Natural killer cell (primary cell): Measurements from ENCODE around the gene SLC22A17. TPM values are rescaled to one million over a fixed set of nuclear protein-coding genes. Genes with fewer than 3 reads are reported as not detected.
A peak's percentile ranks its signal among the peaks of the same experiment; 100 is the strongest.

ENCODE experiments used
- ATAC-seq, 3 donors: fragments of 150-1000 bp in 2 of 3; fragments of 200-7000 bp in 1 of 3; cut with Tn5 transposase; 1 replicate in 1 of 3; 2 replicates in 2 of 3; pipeline ENCODE4 v1.10.0; 2021; ENCODE audit warnings: mild to moderate bottlenecking in 2 of 3, moderate library complexity in 2 of 3
- DNase-seq, 2 donors: peaks; one replicate each; pipeline versions ENCODE4 v3.0.0 to v3.0.0-alpha.2; 2013 to 2021; ENCODE audit warnings: mixed read lengths in 1 of 2
- H3K27ac ChIP-seq: one replicate; pipeline ENCODE4 v1.5.1; 2013; ENCODE audit warnings: mild to moderate bottlenecking, low read length
- H3K27me3 ChIP-seq: one replicate; pipeline ENCODE4 v1.6.1; 2013; ENCODE audit warnings: low read length; ENCODE audit not compliant: control insufficient read depth, insufficient read depth
- H3K36me3 ChIP-seq: one replicate; pipeline ENCODE4 v1.6.1; 2013; ENCODE audit warnings: low read length; ENCODE audit not compliant: control insufficient read depth, insufficient read depth
- H3K4me1 ChIP-seq: one replicate; pipeline ENCODE4 v1.6.1; 2013; ENCODE audit warnings: low read length; ENCODE audit not compliant: control insufficient read depth, insufficient read depth
- H3K4me3 ChIP-seq: one replicate; pipeline ENCODE4 v1.5.1; 2013; ENCODE audit warnings: low read length
- H3K9me3 ChIP-seq: one replicate; pipeline ENCODE4 v1.6.1; 2013; ENCODE audit warnings: low read length; ENCODE audit not compliant: control insufficient read depth, insufficient read depth
- H3K27ac Mint-ChIP-seq, 2 donors: one replicate each; pipeline ENCODE4 v1.8.0; 2022; ENCODE audit warnings: mild to moderate bottlenecking in 2 of 2, mixed read lengths in 2 of 2, moderate library complexity in 1 of 2
- H3K27me3 Mint-ChIP-seq, 2 donors: one replicate each; pipeline ENCODE4 v1.8.0; 2022; ENCODE audit warnings: low read depth in 2 of 2, mixed read lengths in 2 of 2
- H3K36me3 Mint-ChIP-seq: one replicate; pipeline ENCODE4 v1.8.0; 2022; ENCODE audit warnings: mixed read lengths
- H3K4me1 Mint-ChIP-seq, 2 donors: one replicate each; pipeline ENCODE4 v1.8.0; 2022; ENCODE audit warnings: mixed read lengths in 2 of 2
- H3K4me3 Mint-ChIP-seq: one replicate; pipeline ENCODE4 v1.8.0; 2022; ENCODE audit warnings: mild to moderate bottlenecking, moderate library complexity, mixed read lengths
- H3K9me3 Mint-ChIP-seq, 2 donors: one replicate each; pipeline ENCODE4 v1.8.0; 2022; ENCODE audit warnings: mixed read lengths in 2 of 2
- WGBS: methylation state at CpG from one replicate; pipeline ENCODE4 v1.1.7; 2013; ENCODE audit warnings: missing lambda C conversion rate; ENCODE audit not compliant: insufficient coverage; 5-methylcytosine and 5-hydroxymethylcytosine counted together
- intact Hi-C: fragments of 100-400 bp; cut with micrococcal nuclease; formaldehyde crosslinking; loops from one replicate; pipeline ENCODE4 v1.14.2; 2022
- total RNA-seq, 4 donors: library from RNA; stranded (reverse); fragments of 120-200 nt in 1 of 4; gene quantifications; one replicate each; pipeline versions ENCODE4 v1.2.3 to v1.2.4, GENCODE V29; 2013 to 2022
- TF ChIP-seq, protein P1 (sequence below): fragments of 200-600 bp; IDR thresholded peaks from one replicate; pipeline ENCODE4 v1.8.0; 2022; ENCODE audit warnings: antibody characterized with exemption

Gene SLC22A17
- total RNA-seq, 3 donors from 2014 or later (not counting 1 experiment from before 2014, with no cell fraction given), result 0.28 to 1.00 TPM; not detected in 1

GRCh38 chr14:23316300-23316699 is 36.4 kb downstream of the SLC22A17 start:
- TF ChIP-seq, protein P1, sequence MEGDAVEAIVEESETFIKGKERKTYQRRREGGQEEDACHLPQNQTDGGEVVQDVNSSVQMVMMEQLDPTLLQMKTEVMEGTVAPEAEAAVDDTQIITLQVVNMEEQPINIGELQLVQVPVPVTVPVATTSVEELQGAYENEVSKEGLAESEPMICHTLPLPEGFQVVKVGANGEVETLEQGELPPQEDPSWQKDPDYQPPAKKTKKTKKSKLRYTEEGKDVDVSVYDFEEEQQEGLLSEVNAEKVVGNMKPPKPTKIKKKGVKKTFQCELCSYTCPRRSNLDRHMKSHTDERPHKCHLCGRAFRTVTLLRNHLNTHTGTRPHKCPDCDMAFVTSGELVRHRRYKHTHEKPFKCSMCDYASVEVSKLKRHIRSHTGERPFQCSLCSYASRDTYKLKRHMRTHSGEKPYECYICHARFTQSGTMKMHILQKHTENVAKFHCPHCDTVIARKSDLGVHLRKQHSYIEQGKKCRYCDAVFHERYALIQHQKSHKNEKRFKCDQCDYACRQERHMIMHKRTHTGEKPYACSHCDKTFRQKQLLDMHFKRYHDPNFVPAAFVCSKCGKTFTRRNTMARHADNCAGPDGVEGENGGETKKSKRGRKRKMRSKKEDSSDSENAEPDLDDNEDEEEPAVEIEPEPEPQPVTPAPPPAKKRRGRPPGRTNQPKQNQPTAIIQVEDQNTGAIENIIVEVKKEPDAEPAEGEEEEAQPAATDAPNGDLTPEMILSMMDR, result no peak
- no peaks in the 10 kb centered on the region for H3K9me3 ChIP-seq
- intact Hi-C loops, result no loop called here
- DNase-seq, result no peak
- Mint-ChIP-seq H3K4me1 (peaks cover 15 to 18% of the 10 kb centered on the region in 2 donors), H3K4me3 (no peak overlapping the region), H3K36me3 (no peaks in the 10 kb centered on the region), H3K27ac (no peak overlapping the region), H3K9me3 (no peaks in the 10 kb centered on the region), H3K27me3 (no peaks in the 10 kb centered on the region)
- no peaks in the 10 kb centered on the region for H3K27me3 ChIP-seq
- H3K27ac ChIP-seq, result no peak overlapping the region
- H3K36me3 ChIP-seq, result no peaks in the 10 kb centered on the region
- H3K4me1 ChIP-seq, result peaks cover 9% of the 10 kb centered on the region
- ATAC-seq, result no peak
- no peak overlapping the region for H3K4me3 ChIP-seq
- 98% methylated on average over 4 of the region's 5 CpGs for WGBS

GRCh38 chr14:23310546-23310945 is 42.1 kb downstream of the SLC22A17 start:
- H3K9me3 Mint-ChIP-seq, result no peaks in the 10 kb centered on the region
- H3K36me3 Mint-ChIP-seq, result no peaks in the 10 kb centered on the region
- Histone ChIP-seq H3K36me3 (no peaks in the 10 kb centered on the region), H3K4me3 (no peak overlapping the region), H3K4me1 (peaks cover 25% of the 10 kb centered on the region), H3K27me3 (no peaks in the 10 kb centered on the region), H3K9me3 (no peaks in the 10 kb centered on the region), H3K27ac (no peak overlapping the region)
- TF ChIP-seq, protein P1, result no peak
- H3K27me3 Mint-ChIP-seq, result no peaks in the 10 kb centered on the region
- ATAC-seq (no peak), DNase-seq (no peak)
- no peak overlapping the region for H3K27ac Mint-ChIP-seq
- intact Hi-C loops, result no loop called here
- WGBS, result 100% methylated on average over 1 of the region's 1 CpG
- peaks cover 21 to 36% of the 10 kb centered on the region in 2 donors for H3K4me1 Mint-ChIP-seq
- H3K4me3 Mint-ChIP-seq, result no peak overlapping the region

DNA sequence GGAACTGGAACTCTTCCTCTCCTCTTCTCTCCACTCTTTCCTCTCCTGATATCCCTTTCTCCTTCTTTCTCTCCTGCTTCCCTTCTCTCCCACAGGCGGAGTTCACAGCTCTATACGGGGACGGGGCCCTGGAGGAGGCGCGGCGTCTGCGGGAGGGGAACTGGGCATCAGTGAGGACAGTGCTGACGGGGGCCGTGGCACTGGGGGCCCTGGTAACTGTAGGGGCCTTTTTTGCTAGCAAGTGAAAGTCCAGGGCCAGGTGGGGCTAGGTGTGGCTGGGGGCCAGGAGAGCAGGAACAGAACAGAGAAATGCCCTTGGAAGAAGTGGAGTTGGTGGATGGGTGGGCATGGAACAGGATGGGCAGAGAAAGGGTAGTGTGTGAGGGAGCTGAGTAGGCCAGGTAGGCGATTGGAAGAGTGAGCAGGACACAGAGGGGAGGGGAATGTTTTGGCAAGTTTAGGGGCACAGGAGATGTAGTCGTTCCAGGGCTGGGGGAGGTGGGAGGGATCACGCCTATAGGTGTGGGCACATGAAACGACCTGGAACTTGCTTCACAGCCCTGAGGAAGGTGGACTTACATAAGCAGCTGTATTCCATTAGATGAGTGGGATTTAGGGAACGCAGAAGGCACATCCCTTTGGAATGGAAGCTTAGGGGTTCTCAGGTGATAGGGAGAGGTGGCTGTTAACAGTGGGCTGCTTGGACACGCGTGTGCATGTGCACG is 43.8 kb downstream of the SLC22A17 start:
- H3K36me3 ChIP-seq, result no peaks in the 10 kb centered on the region
- no peak overlapping the region for H3K27ac ChIP-seq
- H3K9me3 ChIP-seq, result no peaks in the 10 kb centered on the region
- intact Hi-C loops, result loop anchor here (10.0 kb wide), 1 partner anchor 214 kb away; the partner anchor contains the start of genes ACIN1 and C14orf119
- peaks cover 25% of the 10 kb centered on the region for H3K4me1 ChIP-seq
- Mint-ChIP-seq H3K36me3 (no peaks in the 10 kb centered on the region), H3K4me1 (peaks cover 21 to 41% of the 10 kb centered on the region in 2 donors), H3K4me3 (peak overlapping the region; percentile 11), H3K9me3 (no peaks in the 10 kb centered on the region), H3K27me3 (no peaks in the 10 kb centered on the region), H3K27ac (peak overlapping the region in 1 of 2 donors; percentile 94)
- no peak overlapping the region for H3K4me3 ChIP-seq
- ATAC-seq (no peak), DNase-seq (no peak)
- WGBS, result 93% methylated on average over 17 of the region's 17 CpGs
- TF ChIP-seq, protein P1, result no peak
- no peaks in the 10 kb centered on the region for H3K27me3 ChIP-seq
